Ectodermal cell (in vitro differentiated cells): Measurements from ENCODE around the gene RILPL1. TPM values are rescaled to one million over a fixed set of nuclear protein-coding genes. Genes with fewer than 3 reads are reported as not detected.
A peak's percentile ranks its signal among the peaks of the same experiment; 100 is the strongest.
"Not testable (repeated sequence)": the region's sequence is repeated elsewhere in the genome, so short reads cannot be mapped to it uniquely, and the experiment has no call there.

Experiments used
- H3K27ac ChIP-seq: 2 replicates; pipeline ENCODE4 v1.7.0; 2013; ENCODE audit warnings: mild to moderate bottlenecking, low read depth, low read length; ENCODE audit not compliant: insufficient read depth, poor library complexity, severe bottlenecking
- H3K27me3 ChIP-seq: 2 replicates; pipeline ENCODE4 v1.7.0; 2013; ENCODE audit warnings: mild to moderate bottlenecking, low read length; ENCODE audit not compliant: insufficient read depth, control insufficient read depth, poor library complexity, severe bottlenecking
- H3K36me3 ChIP-seq: one replicate; pipeline ENCODE4 v1.7.0; 2013; ENCODE audit warnings: low read length; ENCODE audit not compliant: control insufficient read depth, insufficient read depth
- H3K4me1 ChIP-seq: one replicate; pipeline ENCODE4 v1.7.0; 2013; ENCODE audit warnings: low read length; ENCODE audit not compliant: control insufficient read depth, insufficient read depth
- H3K4me3 ChIP-seq: 2 replicates; pipeline ENCODE4 v1.7.0; 2013; ENCODE audit warnings: low read depth, low read length, control low read depth; ENCODE audit not compliant: insufficient read depth
- H3K9me3 ChIP-seq: 2 replicates; pipeline ENCODE4 v1.7.0; 2013; ENCODE audit warnings: mild to moderate bottlenecking, low read length, moderate library complexity; ENCODE audit not compliant: control insufficient read depth
- WGBS, 2 experiments: methylation state at CpG; one replicate each; pipeline ENCODE4 v1.1.7; 2013; ENCODE audit warnings: missing lambda C conversion rate in 2 of 2; 5-methylcytosine and 5-hydroxymethylcytosine counted together
- polyA plus RNA-seq, 4 experiments: library from polyadenylated mRNA; stranded (reverse); fragments of 50-300 nt; gene quantifications; one replicate each; pipeline ENCODE4 v1.2.3, GENCODE V29; 2013

RILPL1 gene
- polyA plus RNA-seq (2013, experiment 1 of 4) = 16.8 TPM
- polyA plus RNA-seq (2013, experiment 2 of 4) = 16.0 TPM
- 13.8 TPM for polyA plus RNA-seq (2013, experiment 3 of 4)
- polyA plus RNA-seq (2013, experiment 4 of 4) = 15.8 TPM

GRCh38 chr12:123533672-123534643 is at the start of gene RILPL1:
Gene RILPL1, minus strand, starts transcription at chr12:123533719. Its CDS starts 237 bp downstream, at chr12:123533482.
- Histone ChIP-seq H3K4me3 (peak within 1 kb of the TSS; percentile 49), H3K9me3 (no peaks in the 10 kb centered on the region)
- 1% methylated on average over 114 of the region's 114 CpGs for WGBS, 2 experiments

GRCh38 chr12:123580772-123581171 is 47.3 kb upstream of the RILPL1 start:
- 96 to 100% methylated on average over 4 of the region's 4 CpGs for WGBS, 2 experiments
- Histone ChIP-seq H3K27me3 (no peaks in the 10 kb centered on the region), H3K9me3 (no peaks in the 10 kb centered on the region)

More at GRCh38 chr12:123533672-123534643, at the start of gene RILPL1:
- peak within 1 kb of the TSS; percentile 17 for H3K27ac ChIP-seq
- no peaks in the 10 kb centered on the region for H3K36me3 ChIP-seq
- H3K4me1 ChIP-seq = no peaks in the 10 kb centered on the region
- H3K27me3 ChIP-seq = no peaks in the 10 kb centered on the region

GRCh38 chr12:123578829-123579228 is 45.3 kb upstream of the RILPL1 start:
- not testable (repeated sequence) for H3K9me3 ChIP-seq, H3K4me1 ChIP-seq, H3K27ac ChIP-seq, H3K36me3 ChIP-seq, H3K4me3 ChIP-seq, H3K27me3 ChIP-seq
- WGBS, 2 experiments = 97 to 99% methylated on average over 3 to 4 of the region's 4 CpGs

More at GRCh38 chr12:123580772-123581171, 47.3 kb upstream of the RILPL1 start:
- Histone ChIP-seq H3K36me3 (no peaks in the 10 kb centered on the region), H3K4me1 (no peaks in the 10 kb centered on the region), H3K27ac (no peak overlapping the region), H3K4me3 (no peak overlapping the region)

GRCh38 chr12:123578243-123578642 is 44.7 kb upstream of the RILPL1 start:
- Histone ChIP-seq H3K4me1 (no peaks in the 10 kb centered on the region), H3K4me3 (no peak overlapping the region), H3K9me3 (no peaks in the 10 kb centered on the region), H3K27ac (no peak overlapping the region), H3K27me3 (no peaks in the 10 kb centered on the region), H3K36me3 (no peaks in the 10 kb centered on the region)
- 95 to 96% methylated on average over 3 of the region's 3 CpGs for WGBS, 2 experiments

- H3K4me3 ChIP-seq = no peak overlapping the region
- no peaks in the 10 kb centered on the region for H3K36me3 ChIP-seq
- H3K27me3 ChIP-seq = no peaks in the 10 kb centered on the region
- WGBS, 2 experiments = 92 to 93% methylated on average over 1 of the region's 1 CpG
- no peak overlapping the region for H3K27ac ChIP-seq
- no peaks in the 10 kb centered on the region for H3K9me3 ChIP-seq
- H3K4me1 ChIP-seq = no peaks in the 10 kb centered on the region
Observed at GRCh38 chr12:123576611-123577010, 43.1 kb upstream of the RILPL1 start.

- no peaks in the 10 kb centered on the region for H3K36me3 ChIP-seq
- no peak overlapping the region for H3K27ac ChIP-seq
- H3K27me3 ChIP-seq = no peaks in the 10 kb centered on the region
- H3K4me3 ChIP-seq = no peak overlapping the region
- WGBS, 2 experiments = 81 to 83% methylated on average over 4 of the region's 4 CpGs
- no peaks in the 10 kb centered on the region for H3K9me3 ChIP-seq
- H3K4me1 ChIP-seq = no peaks in the 10 kb centered on the region
Observed at GRCh38 chr12:123573870-123574269, 40.4 kb upstream of the RILPL1 start.

- Histone ChIP-seq H3K27me3 (no peaks in the 10 kb centered on the region), H3K4me1 (no peaks in the 10 kb centered on the region), H3K27ac (no peak overlapping the region), H3K4me3 (no peak overlapping the region), H3K36me3 (no peaks in the 10 kb centered on the region), H3K9me3 (no peaks in the 10 kb centered on the region)
- 41 to 46% methylated on average over 2 of the region's 2 CpGs for WGBS, 2 experiments
Observed at GRCh38 chr12:123572391-123572790, 38.9 kb upstream of the RILPL1 start.

GRCh38 chr12:123571343-123571813 is 37.9 kb upstream of the RILPL1 start:
- Histone ChIP-seq H3K27ac (no peak overlapping the region), H3K9me3 (no peaks in the 10 kb centered on the region), H3K27me3 (no peaks in the 10 kb centered on the region), H3K36me3 (no peaks in the 10 kb centered on the region), H3K4me3 (no peak overlapping the region), H3K4me1 (no peaks in the 10 kb centered on the region)
- 63 to 65% methylated on average over 2 to 4 of the region's 4 CpGs for WGBS, 2 experiments

GRCh38 chr12:123559468-123559867 is 25.9 kb upstream of the RILPL1 start:
- Histone ChIP-seq H3K4me3 (no peak overlapping the region), H3K9me3 (no peaks in the 10 kb centered on the region), H3K27me3 (no peaks in the 10 kb centered on the region), H3K27ac (no peak overlapping the region), H3K36me3 (no peaks in the 10 kb centered on the region), H3K4me1 (no peaks in the 10 kb centered on the region)
- 91% methylated on average over 3 of the region's 3 CpGs for WGBS, 2 experiments

GRCh38 chr12:123558487-123558886 is 25.0 kb upstream of the RILPL1 start:
- not testable (repeated sequence) for H3K36me3 ChIP-seq, H3K4me1 ChIP-seq, H3K4me3 ChIP-seq, H3K27ac ChIP-seq, H3K27me3 ChIP-seq, H3K9me3 ChIP-seq
- WGBS, 2 experiments = 96 to 97% methylated on average over 14 of the region's 14 CpGs
